SJSA1 (cell line): Measurements from ENCODE around the gene WDR37. TPM values are rescaled to one million over a fixed set of nuclear protein-coding genes. Genes with fewer than 3 reads are reported as not detected.
A peak's percentile ranks its signal among the peaks of the same experiment; 100 is the strongest.
"Not testable (repeated sequence)": the region's sequence is repeated elsewhere in the genome, so short reads cannot be mapped to it uniquely, and the experiment has no call there.

ENCODE experiments used
- DNase-seq, 2 experiments: peaks; one replicate each; pipeline ENCODE4 v3.0.0-alpha.2; 2015 to 2020; ENCODE audit warnings: low spot score in 2 of 2, low read depth in 1 of 2
- H3K27ac ChIP-seq: fragments of 250-450 bp; sonication (Bioruptor Pico); 2 replicates; pipeline ENCODE4 v1.5.1; 2020; ENCODE audit warnings: mild to moderate bottlenecking, moderate library complexity
- H3K27me3 ChIP-seq: fragments of 250-450 bp; sonication (Bioruptor Pico); replicated peaks from 2 replicates; pipeline ENCODE4 v1.5.1; 2020; ENCODE audit warnings: mild to moderate bottlenecking, moderate library complexity
- H3K36me3 ChIP-seq: fragments of 250-450 bp; sonication (Bioruptor Pico); 2 replicates; pipeline ENCODE4 v1.5.1; 2020; ENCODE audit warnings: mild to moderate bottlenecking
- H3K4me1 ChIP-seq: fragments of 250-450 bp; sonication (Bioruptor Pico); replicated peaks from 2 replicates; pipeline ENCODE4 v1.6.1; 2021; ENCODE audit warnings: mild to moderate bottlenecking
- H3K4me3 ChIP-seq: fragments of 250-450 bp; sonication (Bioruptor Pico); 2 replicates; pipeline ENCODE4 v1.5.1; 2020; ENCODE audit warnings: mild to moderate bottlenecking
- H3K9me3 ChIP-seq: fragments of 250-450 bp; sonication (Bioruptor Pico); replicated peaks from 2 replicates; pipeline ENCODE4 v1.5.1; 2020; ENCODE audit warnings: mild to moderate bottlenecking
- total RNA-seq: library from RNA; depleted of rRNA; stranded (reverse); fragments of >200 nt; shearing (Covaris generic); gene quantifications from 2 replicates; pipeline ENCODE4 v1.2.3, GENCODE V29; 2014

Gene WDR37
- total RNA-seq, 1 experiment from 2014 or later: 8.1 TPM

- Histone ChIP-seq H3K36me3 (peaks cover 46% of the 10 kb centered on the region), H3K27ac (peak overlapping the region; percentile 97), H3K4me1 (no peaks in the 10 kb centered on the region), H3K27me3 (no peaks in the 10 kb centered on the region), H3K4me3 (peak overlapping the region; percentile 69), H3K9me3 (no peaks in the 10 kb centered on the region)
- DNase-seq: no peak
Observed at GRCh38 chr10:1048349-1048731, 7.8 kb upstream of the WDR37 start.

- H3K27ac ChIP-seq: peak within 1 kb of the TSS; percentile 97
- no peaks in the 10 kb centered on the region for H3K9me3 ChIP-seq
- H3K4me1 ChIP-seq: no peaks in the 10 kb centered on the region
- H3K4me3 ChIP-seq: peak within 1 kb of the TSS; percentile 69
- peak; percentile 99 for DNase-seq
- H3K36me3 ChIP-seq: peaks cover 46% of the 10 kb centered on the region
- H3K27me3 ChIP-seq: no peaks in the 10 kb centered on the region
Observed at GRCh38 chr10:1048732-1049424, 7.3 kb upstream of the WDR37 start, which contains the start of gene IDI1. TSS of gene IDI1 (minus strand) at chr10:1049119. CDS start at chr10:1049003, 116 bp downstream.

- H3K4me1 ChIP-seq: peaks cover 3% of the 10 kb centered on the region
- H3K36me3 ChIP-seq: peaks cover 51% of the 10 kb centered on the region
- no peak for DNase-seq
- no peaks in the 10 kb centered on the region for H3K27me3 ChIP-seq
- no peaks in the 10 kb centered on the region for H3K9me3 ChIP-seq
- peak overlapping the region; percentile 69 for H3K4me3 ChIP-seq
- H3K27ac ChIP-seq: peak overlapping the region; percentile 97
Observed at GRCh38 chr10:1049425-1049958, 6.7 kb upstream of the WDR37 start.

GRCh38 chr10:1050145-1050544 lies 6.0 kb upstream of the WDR37 start:
- Histone ChIP-seq H3K27ac (peak overlapping the region; percentile 97), H3K4me1 (peaks cover 9% of the 10 kb centered on the region), H3K4me3 (peak overlapping the region; percentile 69), H3K9me3 (no peaks in the 10 kb centered on the region), H3K36me3 (peaks cover 58% of the 10 kb centered on the region), H3K27me3 (no peaks in the 10 kb centered on the region)
- no peak for DNase-seq

- Histone ChIP-seq H3K4me1 (peaks cover 12% of the 10 kb centered on the region), H3K9me3 (no peaks in the 10 kb centered on the region), H3K27ac (no peak overlapping the region), H3K4me3 (no peak overlapping the region), H3K36me3 (peaks cover 60% of the 10 kb centered on the region), H3K27me3 (no peaks in the 10 kb centered on the region)
- DNase-seq: no peak
Observed at GRCh38 chr10:1050554-1050953, 5.6 kb upstream of the WDR37 start.

GRCh38 chr10:1054684-1055083 lies 1.5 kb upstream of the WDR37 start:
- DNase-seq: no peak
- Histone ChIP-seq H3K9me3 (no peaks in the 10 kb centered on the region; the same call in 1 of the 2 replicates), H3K27ac (no peak overlapping the region), H3K4me3 (no peak overlapping the region), H3K27me3 (no peaks in the 10 kb centered on the region), H3K4me1 (peaks cover 18% of the 10 kb centered on the region), H3K36me3 (peaks cover 71% of the 10 kb centered on the region)

GRCh38 chr10:1057106-1057657 lies 997 bp downstream of the WDR37 start:
- H3K4me1 ChIP-seq: peaks cover 18% of the 10 kb centered on the region
- peaks cover 57% of the 10 kb centered on the region for H3K36me3 ChIP-seq
- no peaks in the 10 kb centered on the region for H3K27me3 ChIP-seq
- H3K9me3 ChIP-seq: no peaks in the 10 kb centered on the region; the same call in 1 of the 2 replicates
- H3K4me3 ChIP-seq: peak overlapping the region; percentile 98
- peak in 1 of 2 experiments; percentile 14 for DNase-seq
- H3K27ac ChIP-seq: peak overlapping the region; percentile 99; the same call in 1 of the 2 replicates

GRCh38 chr10:1058017-1058416 lies 1.8 kb downstream of the WDR37 start:
- Histone ChIP-seq H3K4me3 (peak overlapping the region; percentile 98; the same call in 1 of the 2 replicates), H3K27ac (no peak overlapping the region), H3K27me3 (no peaks in the 10 kb centered on the region), H3K9me3 (no peaks in the 10 kb centered on the region; the same call in 1 of the 2 replicates), H3K4me1 (peaks cover 18% of the 10 kb centered on the region), H3K36me3 (peaks cover 52% of the 10 kb centered on the region)
- DNase-seq: no peak

- peaks cover 41% of the 10 kb centered on the region for H3K36me3 ChIP-seq
Observed at GRCh38 chr10:1059902-1060301, 3.7 kb downstream of the WDR37 start.

GRCh38 chr10:1061930-1062774 lies 6.0 kb downstream of the WDR37 start:
- H3K4me3 ChIP-seq: no peak overlapping the region
- no peak overlapping the region for H3K27ac ChIP-seq
- no peak for DNase-seq
- no peaks in the 10 kb centered on the region for H3K27me3 ChIP-seq
- H3K4me1 ChIP-seq: peaks cover 6% of the 10 kb centered on the region; the same call in 1 of the 2 replicates
- H3K36me3 ChIP-seq: peaks cover 26% of the 10 kb centered on the region
- no peaks in the 10 kb centered on the region for H3K9me3 ChIP-seq

More at GRCh38 chr10:1059902-1060301, 3.7 kb downstream of the WDR37 start:
- Histone ChIP-seq H3K4me1 (peaks cover 12% of the 10 kb centered on the region), H3K27me3 (no peaks in the 10 kb centered on the region), H3K9me3 (no peaks in the 10 kb centered on the region; the same call in 1 of the 2 replicates), H3K27ac (no peak overlapping the region), H3K4me3 (no peak overlapping the region)
- DNase-seq: no peak

- no peaks in the 10 kb centered on the region for H3K27me3 ChIP-seq
- H3K27ac ChIP-seq: no peak overlapping the region
- H3K4me1 ChIP-seq: no peaks in the 10 kb centered on the region
- no peaks in the 10 kb centered on the region for H3K9me3 ChIP-seq
- H3K4me3 ChIP-seq: no peak overlapping the region
- H3K36me3 ChIP-seq: peaks cover 20% of the 10 kb centered on the region
- DNase-seq: no peak
Observed at GRCh38 chr10:1063232-1063865, 7.2 kb downstream of the WDR37 start.

GRCh38 chr10:1064964-1065247 lies 8.7 kb downstream of the WDR37 start:
- no peaks in the 10 kb centered on the region for H3K27me3 ChIP-seq
- H3K36me3 ChIP-seq: peaks cover 14% of the 10 kb centered on the region
- H3K4me1 ChIP-seq: no peaks in the 10 kb centered on the region
- no peak for DNase-seq
- H3K9me3 ChIP-seq: no peaks in the 10 kb centered on the region
- H3K4me3 ChIP-seq: no peak overlapping the region
- no peak overlapping the region for H3K27ac ChIP-seq

GRCh38 chr10:1066734-1067133 lies 10.5 kb downstream of the WDR37 start:
- H3K9me3 ChIP-seq, H3K27me3 ChIP-seq, H3K27ac ChIP-seq, H3K4me3 ChIP-seq, DNase-seq, H3K4me1 ChIP-seq: not testable (repeated sequence)
- peaks cover 14% of the 10 kb centered on the region for H3K36me3 ChIP-seq
